ENCODE data around the gene OCA2.
A peak's percentile ranks its signal among the peaks of the same experiment; 100 is the strongest.

Gene OCA2

GRCh38 chr15:28100516-28101195, 1.5 kb upstream of the OCA2 start:
- TF ChIP-seq POLR2A (IDR thresholded peaks at IDR 0.05; ENCODE audit: extremely low read depth, insufficient read length) (no peak), MAX (IDR thresholded peaks at IDR 0.05; ENCODE audit: low read depth, low read length) (no peak), MYC (IDR thresholded peaks at IDR 0.05; ENCODE audit: low read depth, low read length) (no peak), CTCF (IDR thresholded peaks at IDR 0.05; ENCODE audit: low read depth, low read length) (no peak)

GRCh38 chr15:28099555-28100140, 533 bp upstream of the OCA2 start:
- H3K4me3 ChIP-seq (ENCODE audit: low read depth, low read length) = no peak overlapping the region
- TF ChIP-seq CTCF (IDR thresholded peaks at IDR 0.05; ENCODE audit: low read depth, low read length) (no peak), POLR2A (IDR thresholded peaks at IDR 0.05; ENCODE audit: extremely low read depth, insufficient read length) (no peak), MAX (IDR thresholded peaks at IDR 0.05; ENCODE audit: low read depth, low read length) (no peak), MYC (IDR thresholded peaks at IDR 0.05; ENCODE audit: low read depth, low read length) (no peak)
- no peak for DNase-seq (ENCODE audit: low read depth)

More at GRCh38 chr15:28100516-28101195, 1.5 kb upstream of the OCA2 start:
- no peak overlapping the region for H3K4me3 ChIP-seq (ENCODE audit: low read depth, low read length)
- DNase-seq (ENCODE audit: low read depth) = peak; percentile 55

GRCh38 chr15:28098360-28098765, 752 bp downstream of the OCA2 start:
- no peak overlapping the region for H3K4me3 ChIP-seq (ENCODE audit: low read depth, low read length)
- TF ChIP-seq CTCF (IDR thresholded peaks at IDR 0.05; ENCODE audit: low read depth, low read length) (no peak), MYC (IDR thresholded peaks at IDR 0.05; ENCODE audit: low read depth, low read length) (no peak), MAX (IDR thresholded peaks at IDR 0.05; ENCODE audit: low read depth, low read length) (no peak), POLR2A (IDR thresholded peaks at IDR 0.05; ENCODE audit: extremely low read depth, insufficient read length) (no peak)
- DNase-seq (ENCODE audit: low read depth) = no peak

- DNase-seq (ENCODE audit: low read depth) = no peak
- H3K4me3 ChIP-seq (ENCODE audit: low read depth, low read length) = no peak overlapping the region
- TF ChIP-seq CTCF (IDR thresholded peaks at IDR 0.05; ENCODE audit: low read depth, low read length) (no peak), MYC (IDR thresholded peaks at IDR 0.05; ENCODE audit: low read depth, low read length) (no peak), POLR2A (IDR thresholded peaks at IDR 0.05; ENCODE audit: extremely low read depth, insufficient read length) (no peak), MAX (IDR thresholded peaks at IDR 0.05; ENCODE audit: low read depth, low read length) (no peak)
Observed at GRCh38 chr15:28097656-28098359, 1.3 kb downstream of the OCA2 start.

GRCh38 chr15:28096670-28097431, 2.3 kb downstream of the OCA2 start:
- TF ChIP-seq CTCF (IDR thresholded peaks at IDR 0.05; ENCODE audit: low read depth, low read length) (no peak), MYC (IDR thresholded peaks at IDR 0.05; ENCODE audit: low read depth, low read length) (no peak), MAX (IDR thresholded peaks at IDR 0.05; ENCODE audit: low read depth, low read length) (no peak), POLR2A (IDR thresholded peaks at IDR 0.05; ENCODE audit: extremely low read depth, insufficient read length) (no peak)
- no peak for DNase-seq (ENCODE audit: low read depth)
- peak overlapping the region; percentile 53 for H3K4me3 ChIP-seq (ENCODE audit: low read depth, low read length)

Measured in NB4 (cell line).